GM18520 (cell line): ENCODE measurements around the gene NDUFAF4.

Experiments used
- ATAC-seq: cut with Tn5 transposase; IDR thresholded peaks from one replicate; pipeline ENCODE4 v1.9.1; 2021; ENCODE audit not compliant: unreplicated experiment

The NDUFAF4 gene

DNA sequence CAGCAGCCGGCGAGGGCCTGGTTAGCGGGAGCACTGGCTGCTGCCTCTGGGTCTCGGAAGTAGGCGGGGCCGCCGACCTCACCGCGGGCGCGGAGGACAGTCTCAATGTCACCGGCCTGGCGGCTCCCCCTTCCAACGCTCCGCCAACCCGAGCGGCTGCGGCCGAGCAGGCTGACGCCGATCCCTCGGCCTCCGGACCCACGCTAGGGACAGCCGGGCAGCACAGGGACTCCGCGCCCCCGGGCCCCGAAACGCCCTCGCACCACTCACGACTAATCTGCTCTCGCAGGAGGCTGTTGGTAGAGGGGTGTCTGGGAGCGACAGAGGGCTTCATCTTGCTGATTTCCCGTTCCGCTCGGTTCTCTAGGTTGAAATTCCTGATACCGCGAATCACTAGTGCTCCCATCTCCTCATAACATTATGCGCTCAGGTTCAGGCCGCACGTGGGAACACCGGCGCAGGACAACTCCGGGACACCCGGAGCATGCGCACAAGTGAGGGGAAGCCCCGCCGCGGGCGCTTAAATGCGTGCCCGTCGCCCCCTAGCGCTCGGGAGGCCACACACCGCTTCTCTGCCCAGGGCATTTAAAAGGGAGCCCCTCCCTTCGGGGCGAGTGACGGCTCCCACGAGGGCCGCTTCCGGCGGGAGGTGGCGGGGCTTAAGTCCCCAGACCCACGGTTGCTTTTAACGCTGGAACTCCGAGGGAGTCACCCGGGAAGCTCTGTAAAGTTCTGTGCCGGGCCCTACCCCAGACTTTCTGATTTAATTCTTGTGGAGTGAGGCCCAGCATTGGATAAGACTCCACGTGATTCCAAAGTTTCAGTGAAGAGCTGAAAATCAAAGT lies at the start of gene NDUFAF4:
Gene NDUFAF4, minus strand, starts transcription at position 496 of the 845 bp plus-strand sequence. Its CDS starts 90 bp downstream, at position 406.
- ATAC-seq = peak; percentile 84

DNA sequence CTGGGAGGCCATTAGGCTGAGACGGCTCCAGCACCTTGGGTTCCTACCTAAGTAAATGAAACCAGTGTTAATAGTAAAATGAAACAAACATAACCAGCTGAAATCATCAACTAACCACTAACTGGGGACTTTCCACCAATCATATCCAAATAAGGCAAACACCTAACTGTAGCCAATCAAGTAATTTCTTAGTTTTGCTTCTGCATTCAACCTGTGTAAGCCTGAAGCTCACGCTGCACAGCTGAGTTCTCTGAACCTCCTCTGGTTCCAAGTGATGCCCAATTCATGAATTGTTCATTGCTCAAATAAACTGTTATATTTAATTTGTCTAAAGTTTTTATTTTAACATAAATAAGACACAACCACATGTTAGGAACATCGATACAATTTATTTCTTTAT lies 49.4 kb upstream of the NDUFAF4 start:
- ATAC-seq = peak; percentile 99

DNA sequence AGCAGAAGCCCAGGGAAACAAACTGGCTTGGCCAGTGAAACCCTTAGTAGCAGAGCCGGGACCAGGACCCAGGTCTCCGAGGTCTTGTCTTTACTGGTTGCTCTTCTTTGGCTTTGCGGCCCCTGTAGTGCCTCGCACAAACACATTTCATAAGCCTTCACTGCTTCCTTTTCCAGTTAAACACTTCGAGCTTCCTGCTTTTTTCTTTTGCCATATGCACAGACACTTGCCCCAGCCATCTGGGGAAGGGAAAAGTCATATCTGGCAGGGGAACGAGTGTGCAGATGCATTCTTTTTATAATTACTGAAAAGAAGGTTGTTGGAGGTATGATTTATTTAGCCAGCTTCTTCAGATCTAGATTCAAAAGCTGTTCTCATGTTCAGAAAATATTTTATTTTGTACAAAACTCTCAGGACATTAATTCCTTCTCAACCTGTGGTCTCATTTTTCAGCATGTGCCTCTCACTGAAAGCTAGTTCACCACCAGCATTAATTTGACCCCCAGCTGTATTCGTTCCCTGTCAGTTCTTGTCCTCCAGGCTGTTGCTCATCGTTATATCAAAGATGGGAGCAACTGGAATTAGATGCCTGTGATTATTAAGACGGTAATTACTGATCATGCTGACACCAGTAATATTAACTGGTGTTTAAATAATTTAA lies 46.0 kb upstream of the NDUFAF4 start:
- no peak for ATAC-seq

DNA sequence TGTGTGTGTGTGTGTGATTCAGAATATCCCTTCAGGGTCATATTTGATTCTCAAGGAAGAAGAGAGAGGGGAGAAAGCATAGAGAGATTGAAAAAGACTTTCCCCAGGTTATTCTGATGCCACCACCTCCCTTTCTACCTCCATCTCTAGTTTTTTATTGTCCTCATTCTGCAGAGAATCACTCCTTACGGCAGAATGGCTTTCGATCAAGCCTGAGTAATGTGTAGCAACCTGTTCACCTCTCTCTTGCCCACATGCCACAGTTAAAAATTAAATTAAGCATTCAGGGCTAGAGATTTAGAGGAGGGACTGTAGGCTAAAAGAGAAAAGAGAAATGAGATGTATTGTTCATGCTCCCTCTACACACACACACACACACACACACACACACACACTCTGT lies 45.0 kb upstream of the NDUFAF4 start:
- ATAC-seq = no peak

DNA sequence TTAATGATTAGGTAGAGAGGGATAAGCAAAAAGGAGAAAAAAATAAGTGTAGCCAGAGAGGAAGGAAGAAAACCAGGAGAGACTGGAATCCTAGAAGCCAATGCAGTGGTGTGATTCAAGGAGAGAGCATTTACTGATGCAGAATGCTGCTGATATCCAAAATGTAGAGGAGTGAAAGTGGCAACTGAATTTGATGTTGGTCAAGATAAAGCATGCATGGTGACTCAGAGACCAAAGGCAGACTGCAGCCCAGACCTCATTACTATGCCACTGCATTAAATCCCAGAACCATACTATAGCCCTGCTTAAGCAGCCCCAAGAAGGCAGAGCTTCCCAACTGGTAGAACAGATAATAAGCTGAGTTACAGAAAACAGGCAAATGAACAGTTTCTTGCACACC lies 42.6 kb upstream of the NDUFAF4 start:
- no peak for ATAC-seq

DNA sequence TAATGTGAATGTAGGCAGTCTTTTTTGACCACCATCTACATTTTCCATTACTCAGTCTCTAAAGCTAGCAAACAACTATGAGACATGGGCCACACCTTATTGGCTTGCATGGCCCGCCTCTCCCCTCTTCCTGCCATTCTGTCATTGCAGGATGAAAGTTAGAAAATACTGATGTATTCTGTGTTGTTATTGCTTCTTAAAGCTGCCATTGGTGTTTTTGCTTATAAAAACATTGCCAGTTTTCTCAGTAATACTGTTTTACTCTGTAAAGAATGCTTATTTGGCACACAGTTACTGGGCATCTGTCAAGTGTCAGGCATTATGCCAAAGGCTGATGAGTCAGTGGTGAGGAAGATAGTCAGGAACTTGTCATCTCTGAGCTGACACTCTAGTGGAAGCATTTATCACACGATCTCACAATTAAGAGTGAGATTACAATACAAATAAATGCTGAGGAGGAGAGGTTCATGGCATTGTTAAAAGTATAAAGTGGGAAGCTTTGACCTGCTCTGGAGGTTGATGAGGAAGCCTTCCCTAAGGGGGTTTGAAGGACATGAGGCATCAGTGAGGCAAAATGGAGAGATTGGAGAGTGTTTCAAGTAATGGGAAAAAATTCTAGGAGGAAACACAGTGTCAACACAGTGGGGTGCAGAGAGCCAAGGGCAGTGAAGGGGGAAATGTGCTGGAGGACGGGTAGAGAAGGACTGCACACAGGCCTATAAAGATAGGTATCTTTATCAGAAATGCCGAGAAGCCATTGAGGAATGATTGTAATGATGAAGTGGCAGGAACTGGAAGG lies 41.5 kb upstream of the NDUFAF4 start:
- no peak for ATAC-seq

DNA sequence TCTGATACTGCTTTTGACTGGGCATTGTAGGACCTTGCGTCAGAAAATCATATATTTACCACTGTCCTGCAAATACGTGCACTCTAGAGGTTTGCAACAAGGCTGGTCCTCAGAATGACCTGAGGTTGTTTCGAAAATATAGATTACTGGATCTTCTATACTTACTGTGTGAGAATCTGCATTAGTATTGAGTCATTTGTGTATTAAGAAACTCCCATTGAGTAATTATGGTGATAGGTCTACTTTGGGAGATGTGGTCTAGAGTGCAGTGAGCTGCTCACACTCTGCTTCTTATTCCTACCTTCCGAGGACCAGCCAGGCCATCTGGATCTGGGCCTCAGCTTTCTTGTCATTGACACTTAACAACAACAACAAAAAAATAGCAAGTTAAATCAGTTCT lies 36.4 kb upstream of the NDUFAF4 start:
- ATAC-seq = no peak

DNA sequence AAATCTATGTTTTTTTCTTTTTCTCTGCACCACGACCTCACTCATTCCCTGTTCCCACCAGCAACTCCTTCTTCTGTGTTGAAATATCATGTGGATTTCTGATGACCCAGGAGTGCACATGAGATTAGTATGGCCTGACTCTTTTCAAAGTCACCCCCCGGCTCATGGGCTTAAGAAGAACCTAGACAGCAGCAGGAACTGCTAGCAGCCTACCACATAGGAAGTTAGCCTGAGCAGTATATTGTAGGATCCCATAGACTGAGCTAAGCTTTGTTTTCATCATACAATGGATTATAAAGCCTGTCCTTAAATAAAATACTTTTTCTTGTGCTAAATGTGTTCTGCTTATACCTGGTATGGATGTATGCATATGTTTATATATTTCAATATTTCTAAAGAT lies 33.5 kb upstream of the NDUFAF4 start:
- no peak for ATAC-seq

DNA sequence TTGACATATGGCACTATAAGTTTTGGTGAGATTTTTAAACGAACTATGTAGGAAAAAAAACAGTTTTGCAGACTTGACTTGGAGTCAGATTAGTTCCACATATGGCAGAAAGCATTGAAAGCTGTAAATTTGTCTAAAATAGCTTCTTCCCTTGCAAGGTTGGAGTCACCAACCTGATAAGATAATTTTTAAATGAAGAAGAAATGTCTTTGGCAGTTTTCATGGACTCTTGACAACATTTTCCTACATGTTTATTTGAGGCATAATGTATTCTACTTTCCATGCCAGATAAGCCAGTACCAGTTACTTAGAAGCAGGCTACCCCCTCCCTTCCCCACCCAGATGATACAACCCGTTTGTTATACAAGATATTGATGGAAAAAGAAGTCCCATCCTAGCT lies 32.0 kb upstream of the NDUFAF4 start:
- no peak for ATAC-seq

DNA sequence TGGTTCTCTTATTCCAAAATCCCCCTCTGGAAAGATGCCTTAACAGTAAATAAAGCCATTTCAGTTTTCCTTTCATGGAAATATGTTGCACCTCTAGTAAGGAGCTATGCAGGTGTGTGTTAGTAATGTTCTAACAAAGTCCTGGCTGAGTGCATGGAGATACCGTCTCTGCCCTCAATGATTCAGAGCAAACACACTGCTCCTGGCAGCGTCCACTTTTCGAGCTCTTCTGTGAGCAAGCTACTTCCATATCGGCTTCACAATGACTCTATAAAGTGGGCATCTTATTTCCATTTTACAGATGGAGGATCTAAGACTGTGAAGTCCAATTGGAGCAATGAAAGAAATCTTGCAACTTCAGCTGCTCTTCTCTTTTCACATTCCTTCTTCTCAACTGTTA lies 30.0 kb upstream of the NDUFAF4 start:
- no peak for ATAC-seq

DNA sequence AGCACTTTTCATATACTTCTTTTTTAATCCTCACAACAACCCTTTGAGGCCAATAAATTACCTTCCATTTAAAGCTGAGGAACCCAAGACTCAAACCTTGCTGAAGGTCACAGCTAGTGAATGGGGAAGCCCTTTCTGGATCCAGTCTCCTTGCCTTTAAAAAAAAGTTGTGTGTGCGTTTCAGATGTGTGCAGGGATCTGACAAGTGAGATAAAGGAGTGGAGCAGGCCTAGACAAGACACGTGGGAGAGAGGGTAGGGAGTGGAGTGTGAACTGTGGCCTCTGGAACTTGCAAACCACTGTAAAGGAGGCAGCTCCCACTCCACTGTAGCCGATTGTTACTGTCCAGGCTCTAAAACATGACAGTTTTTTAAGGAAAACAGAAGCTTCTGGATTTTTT lies 28.7 kb upstream of the NDUFAF4 start:
- ATAC-seq = no peak

DNA sequence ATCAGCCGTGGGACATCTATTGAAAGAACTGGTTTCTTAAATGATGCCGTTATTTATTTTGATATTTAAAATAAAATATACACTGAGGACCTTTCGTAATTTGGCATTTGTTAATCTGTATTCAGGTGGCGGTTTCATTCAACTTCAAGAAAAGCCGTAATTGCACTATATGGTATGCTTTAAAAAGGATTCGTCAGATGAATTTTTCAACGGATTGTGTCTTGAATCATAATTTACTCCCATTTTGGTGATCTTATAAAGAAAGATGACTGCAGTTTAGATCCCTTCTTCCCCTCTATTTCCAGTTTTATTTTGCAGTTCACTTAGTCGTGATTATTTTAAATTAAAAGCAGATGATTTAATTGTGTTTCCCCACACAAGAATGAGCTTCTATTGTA lies 27.6 kb upstream of the NDUFAF4 start:
- ATAC-seq = no peak

DNA sequence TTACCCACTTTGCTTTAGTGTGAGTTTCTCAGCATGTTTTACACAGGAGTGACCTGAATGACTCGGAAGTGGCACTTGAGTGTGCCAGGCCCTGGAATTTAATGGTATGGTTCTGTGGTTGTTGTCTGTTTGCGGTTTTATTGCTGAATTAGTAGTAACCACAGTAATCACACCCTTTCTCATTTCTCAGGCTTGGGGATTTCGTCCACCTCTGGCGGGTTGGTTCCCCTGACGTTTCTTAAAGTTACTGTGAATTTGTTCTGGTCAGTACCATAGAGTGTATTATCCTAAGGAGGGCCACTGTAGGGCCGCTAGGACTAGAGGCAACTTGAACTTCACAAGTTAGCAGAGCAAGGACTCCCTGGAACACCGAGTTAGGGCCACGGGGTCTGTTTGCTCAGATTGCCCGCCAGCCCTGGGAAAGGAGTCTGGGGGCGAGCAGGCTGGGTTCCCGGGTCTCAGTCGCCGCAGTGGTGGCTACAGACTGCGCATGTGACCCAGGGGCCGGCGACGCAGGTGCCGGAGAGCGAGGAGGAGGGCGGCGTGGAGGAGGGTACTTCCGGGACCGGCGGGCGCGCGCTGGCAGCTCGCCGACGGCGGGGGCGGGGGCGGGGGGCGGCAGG lies 26.3 kb upstream of the NDUFAF4 start:
- peak; percentile 60 for ATAC-seq

DNA sequence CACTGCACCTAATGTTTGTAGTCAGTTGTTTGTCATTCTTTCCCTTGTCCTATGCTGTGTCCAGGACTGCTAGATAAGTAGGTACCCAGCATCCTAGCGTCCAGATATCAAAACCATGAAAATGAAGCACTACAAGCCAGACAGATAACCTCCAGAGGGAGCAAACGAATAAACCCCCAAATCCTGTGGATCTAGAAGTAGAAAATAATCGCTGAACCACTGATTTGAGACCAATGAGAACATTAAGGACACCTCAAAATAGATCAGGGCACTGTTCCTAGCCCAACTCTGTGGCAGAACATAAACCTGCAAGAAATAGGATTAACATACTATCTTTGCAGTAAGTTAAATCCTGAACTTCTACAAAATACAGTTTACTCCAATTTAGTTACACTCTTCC lies 25.7 kb upstream of the NDUFAF4 start:
- ATAC-seq = no peak

DNA sequence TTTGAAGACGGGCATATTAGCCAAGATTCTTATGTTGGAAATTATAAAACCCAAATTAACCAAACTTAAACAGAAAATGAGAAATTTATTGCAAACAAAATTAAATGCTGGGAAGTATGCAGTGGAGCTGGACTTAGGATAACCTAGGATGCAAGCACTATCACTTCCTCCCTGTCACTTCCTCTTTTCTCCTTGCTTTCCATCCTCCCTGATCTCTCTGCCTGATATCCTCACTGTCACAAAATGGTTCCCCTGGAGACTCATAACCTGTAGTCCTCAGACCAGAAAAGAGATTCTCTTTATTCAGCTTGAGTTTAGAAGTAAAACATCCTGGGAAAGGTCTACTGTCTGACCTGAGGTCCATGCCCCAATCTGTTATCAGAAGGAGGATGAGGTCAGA lies 19.4 kb upstream of the NDUFAF4 start:
- ATAC-seq = no peak

DNA sequence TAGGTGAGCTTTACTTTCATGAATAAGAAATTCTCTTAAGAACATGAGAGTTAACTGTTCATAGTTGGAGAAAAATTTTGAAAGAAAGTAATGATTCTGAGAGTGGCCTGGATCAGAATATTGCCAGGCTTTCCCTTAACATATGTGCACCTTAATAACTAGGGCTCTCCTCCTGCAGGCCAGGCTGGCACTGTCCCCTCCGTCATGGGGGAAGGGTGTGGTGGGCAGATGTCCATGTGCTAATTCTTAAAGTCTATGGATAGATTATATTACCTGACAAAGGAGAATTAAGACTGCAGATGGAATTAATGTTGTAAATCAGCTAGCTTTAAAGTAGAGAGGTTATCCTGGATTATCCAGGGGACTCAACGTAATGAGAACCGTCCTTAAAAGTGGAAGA lies 15.9 kb upstream of the NDUFAF4 start:
- ATAC-seq = no peak

DNA sequence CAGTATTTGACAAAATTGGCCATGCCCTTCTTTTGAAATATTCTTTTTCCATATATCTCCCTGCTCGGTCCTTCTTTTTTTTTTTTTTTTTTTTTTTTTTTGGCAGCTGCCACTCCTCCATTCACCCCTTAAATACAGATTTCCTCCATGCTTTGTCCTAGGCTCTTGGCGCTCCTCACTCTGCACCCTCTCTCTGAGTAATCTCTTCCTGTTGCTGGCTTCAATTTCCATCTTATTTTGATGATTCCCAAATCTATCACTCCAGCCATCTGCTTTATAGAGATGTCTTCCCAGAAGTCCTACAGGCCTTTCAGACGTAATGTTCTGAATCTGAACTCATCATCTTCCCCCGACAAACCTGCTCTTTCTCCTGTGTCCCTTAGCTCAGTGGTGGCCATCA lies 14.1 kb upstream of the NDUFAF4 start:
- no peak for ATAC-seq

DNA sequence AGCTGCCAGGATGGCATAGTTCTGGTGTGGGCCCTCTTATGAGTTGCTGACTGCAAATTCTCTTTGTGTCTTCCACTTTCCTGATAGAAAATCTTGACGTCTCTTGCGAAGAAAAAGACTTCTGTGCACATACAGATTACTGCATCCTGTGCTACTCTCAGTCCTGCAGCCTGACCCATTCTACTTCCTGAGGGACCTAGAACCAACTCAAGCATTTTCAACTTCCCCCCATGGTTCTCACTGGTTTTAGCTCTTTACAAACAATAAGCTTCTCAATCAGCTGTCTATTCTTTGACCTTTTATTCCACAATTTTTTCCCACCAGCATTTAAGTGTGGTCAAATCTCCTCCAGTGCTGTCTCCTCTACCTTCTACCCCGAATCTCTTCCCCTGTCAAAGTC lies 13.5 kb upstream of the NDUFAF4 start:
- no peak for ATAC-seq

DNA sequence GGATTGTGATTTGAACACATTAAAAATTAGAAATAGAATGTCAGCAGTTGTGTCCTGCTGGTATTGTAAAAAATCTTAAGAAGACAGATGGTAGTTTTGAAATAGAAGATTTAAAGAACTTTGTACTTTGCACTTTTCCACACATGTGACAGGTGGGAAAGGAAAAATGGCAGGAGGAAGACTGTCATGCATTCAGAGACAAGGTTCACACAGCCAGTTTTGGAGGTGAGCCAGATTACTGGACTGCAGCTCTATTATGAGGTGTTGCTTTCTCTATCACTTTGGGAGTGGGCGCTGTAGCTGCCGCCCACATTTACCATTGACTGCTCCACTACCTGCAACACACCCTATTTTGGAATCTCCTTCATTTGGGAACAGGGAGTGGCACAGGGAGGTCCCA lies 12.1 kb upstream of the NDUFAF4 start:
- ATAC-seq = no peak

DNA sequence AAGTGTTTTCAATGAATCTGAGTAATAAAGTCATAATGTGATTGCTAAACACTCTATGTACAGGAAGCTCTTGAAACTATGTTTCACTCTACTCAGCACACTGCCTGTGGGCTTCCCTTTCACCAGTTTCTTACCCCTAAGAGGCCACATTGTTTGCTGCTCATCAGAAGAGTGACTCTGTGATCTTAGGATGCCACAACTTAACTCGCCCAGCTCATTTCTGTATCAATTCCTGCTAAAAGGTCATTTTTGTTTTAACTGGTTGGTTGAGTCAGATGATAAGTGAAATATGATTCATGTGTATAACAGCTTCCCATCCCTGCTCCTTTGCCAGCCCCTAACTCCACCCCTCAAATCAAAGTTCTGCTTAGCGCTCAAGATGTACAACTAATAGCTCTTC lies 9.8 kb upstream of the NDUFAF4 start:
- ATAC-seq = peak; percentile 95

DNA sequence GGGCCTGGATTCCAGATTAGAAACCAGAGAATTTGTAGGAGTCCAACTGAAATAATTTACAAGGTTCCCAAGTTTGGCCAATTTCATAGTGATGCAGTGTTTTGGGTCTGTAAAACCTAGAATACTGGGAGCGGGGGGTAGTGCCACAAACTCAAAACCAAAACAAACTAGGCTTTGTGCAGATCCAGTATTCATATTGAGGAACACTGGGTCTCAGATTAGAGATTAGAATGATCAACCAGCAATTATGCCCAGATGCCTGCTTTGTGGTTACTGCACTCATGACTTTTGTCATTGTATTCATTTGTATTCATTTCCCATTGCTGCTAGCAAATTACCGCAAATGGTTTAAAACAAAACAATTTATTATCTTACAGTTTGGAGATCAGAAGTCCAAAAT lies 3.2 kb upstream of the NDUFAF4 start:
- ATAC-seq = no peak
